HEK293 (cell line): ENCODE results near the gene POLR3E.

Source experiments
- CTCF ChIA-PET: fragments of 350-600 bp; formaldehyde crosslinking; extraction: SDS; loops from one replicate; lab custom pipeline; 2021; ENCODE audit warnings: antibody characterized with exemption; lab: Yijun Ruan, JAX
- POLR2A ChIA-PET: fragments of 300-600 bp; formaldehyde crosslinking; extraction: SDS; loops from one replicate; lab custom pipeline; 2020; ENCODE audit warnings: antibody characterized with exemption, inconsistent platforms; lab: Yijun Ruan, JAX
- H3K27ac ChIP-seq: fragments of 200-500 bp; sonication (Bioruptor generic); 2 replicates; pipeline ENCODE4 v1.5.1; 2014; ENCODE audit warnings: low read depth, low read length, control low read depth, inconsistent platforms; ENCODE audit errors: extremely low read depth
- H3K36me3 ChIP-seq, 2 experiments: fragments of 200-500 bp in 1 of 2; sonication (Bioruptor generic) in 1 of 2; 1 replicate in 1 of 2; 2 replicates in 1 of 2; pipeline ENCODE4 v1.5.1; 2014 to 2017; ENCODE audit warnings: inconsistent platforms in 2 of 2, low read length in 2 of 2; ENCODE audit not compliant: control insufficient read depth in 2 of 2, insufficient read depth in 1 of 2
- H3K4me1 ChIP-seq: fragments of 200-500 bp; sonication (Bioruptor generic); 2 replicates; pipeline ENCODE4 v1.5.1; 2014; ENCODE audit warnings: mild to moderate bottlenecking, low read length, inconsistent platforms; ENCODE audit not compliant: control insufficient read depth, insufficient read depth
- H3K4me3 ChIP-seq: 2 replicates; pipeline ENCODE4 v1.5.1; 2011; ENCODE audit warnings: low read depth, mild to moderate bottlenecking, control low read depth, low read length, moderate library complexity
- H3K9me3 ChIP-seq: fragments of 200-500 bp; sonication (Bioruptor generic); 2 replicates; pipeline ENCODE4 v1.5.1; 2014; ENCODE audit warnings: low read depth, low read length, inconsistent platforms; ENCODE audit not compliant: control insufficient read depth, insufficient read depth
- BCL6B ChIP-seq: fragments of 450-650 bp; formaldehyde crosslinking; IDR thresholded peaks from 2 replicates; pipeline ENCODE4 v1.5.1; 2017; ENCODE audit warnings: missing biosample characterization, missing genetic modification characterization
- ELK4 ChIP-seq: IDR thresholded peaks from 2 replicates; pipeline ENCODE4 v1.6.1; 2011; ENCODE audit warnings: mild to moderate bottlenecking, low read depth, low read length, borderline replicate concordance
- PRDM4 ChIP-seq: fragments of 450-650 bp; formaldehyde crosslinking; IDR thresholded peaks from 2 replicates; pipeline ENCODE4 v1.5.1; 2017; ENCODE audit warnings: missing biosample characterization, missing genetic modification characterization
- TRIM28 ChIP-seq: IDR thresholded peaks from 2 replicates; pipeline ENCODE4 v1.6.1; 2011; ENCODE audit warnings: low read length, control low read depth, borderline replicate concordance
- ZFP37 ChIP-seq: fragments of 450-650 bp; formaldehyde crosslinking; IDR thresholded peaks from 2 replicates; pipeline ENCODE4 v1.5.1; 2016; ENCODE audit warnings: missing biosample characterization, missing genetic modification characterization
- ZIC2 ChIP-seq: fragments of 450-650 bp; formaldehyde crosslinking; IDR thresholded peaks from 2 replicates; pipeline ENCODE4 v1.5.1; 2016; ENCODE audit warnings: missing biosample characterization, missing genetic modification characterization
- ZNF768 ChIP-seq: fragments of 450-650 bp; formaldehyde crosslinking; IDR thresholded peaks from 2 replicates; pipeline ENCODE4 v1.5.1; 2018; ENCODE audit warnings: missing biosample characterization, mild to moderate bottlenecking, missing genetic modification characterization
- ZNF830 ChIP-seq: fragments of 450-650 bp; IDR thresholded peaks from 2 replicates; pipeline ENCODE4 v1.5.0; 2018; ENCODE audit warnings: missing biosample characterization, missing genetic modification characterization, low read depth, mild to moderate bottlenecking, moderate library complexity
- ZSCAN18 ChIP-seq: fragments of 450-650 bp; formaldehyde crosslinking; IDR thresholded peaks from 2 replicates; pipeline ENCODE4 v1.5.1; 2016; ENCODE audit warnings: missing biosample characterization, missing genetic modification characterization

POLR3E gene

GRCh38 chr16:22313876-22314470 is 16.8 kb downstream of the POLR3E start (continued):
- no peak for TF ChIP-seq ZFP37
- TF ChIP-seq TRIM28, result no peak

GRCh38 chr16:22314661-22315626 is 17.7 kb downstream of the POLR3E start:
- TF ChIP-seq ZSCAN18 (tag by site-specific recombination), result no peak
- peak; percentile 46 for TF ChIP-seq ZIC2 (tag by site-specific recombination)
- H3K9me3 ChIP-seq, result no peaks in the 10 kb centered on the region
- no peak overlapping the region for H3K27ac ChIP-seq
- ChIA-PET POLR2A (interaction anchor here (0.6 kb wide), 1 partner anchor 23 kb away, joined by 4 read pairs; no protein-coding TSS in a partner anchor), CTCF (no interaction called here)
- peaks cover 18 to 85% of the 10 kb centered on the region in 2 experiments; a peak in 2 of 3 replicates for H3K36me3 ChIP-seq
- no peaks in the 10 kb centered on the region for H3K4me1 ChIP-seq
- H3K4me3 ChIP-seq, result no peak overlapping the region

- ChIA-PET POLR2A (no interaction called here), CTCF (no interaction called here)
- TF ChIP-seq ZNF768 (tag by site-specific recombination) (peak; percentile 78), BCL6B (no peak)
Measured at GRCh38 chr16:22315979-22316378, 18.8 kb downstream of the POLR3E start.

GRCh38 chr16:22316411-22316811 is 19.2 kb downstream of the POLR3E start:
- H3K4me1 ChIP-seq, result no peaks in the 10 kb centered on the region
- H3K4me3 ChIP-seq, result no peak overlapping the region
- TF ChIP-seq ZIC2 (tag by site-specific recombination), result 0 out of 2 replicates have a peak, but pooled peaks have one; percentile 13
- TF ChIP-seq PRDM4 (tag by site-specific recombination), result no peak
- TF ChIP-seq ZNF830 (tag by site-specific recombination), result no peak
- TF ChIP-seq ELK4, result no peak
- peaks cover 17 to 90% of the 10 kb centered on the region in 2 experiments; a peak in 2 of 3 replicates for H3K36me3 ChIP-seq
- ChIA-PET POLR2A (no interaction called here), CTCF (interaction anchor here (0.6 to 0.8 kb wide), 2 partner anchors 8 to 1157 kb away, joined by 3 read pairs; no protein-coding TSS in a partner anchor)
- no peak overlapping the region for H3K27ac ChIP-seq
- no peaks in the 10 kb centered on the region for H3K9me3 ChIP-seq

More at GRCh38 chr16:22315979-22316378, 18.8 kb downstream of the POLR3E start:
- Histone ChIP-seq H3K27ac (no peak overlapping the region), H3K4me1 (no peaks in the 10 kb centered on the region), H3K36me3 (peaks cover 19 to 88% of the 10 kb centered on the region in 2 experiments; a peak in 2 of 3 replicates), H3K4me3 (no peak overlapping the region), H3K9me3 (no peaks in the 10 kb centered on the region)
